BLaER1 (cell line): ENCODE measurements around the gene SEMG2.

ENCODE experiments used
- H3K27ac ChIP-seq: shearing (Covaris generic); formaldehyde crosslinking; 2 replicates; pipeline ENCODE4 v1.8.1; 2022
- H3K27me3 ChIP-seq: shearing (Covaris generic); formaldehyde crosslinking; 2 replicates; pipeline ENCODE4 v1.8.1; 2022
- H3K36me3 ChIP-seq: shearing (Covaris generic); formaldehyde crosslinking; 2 replicates; pipeline ENCODE4 v1.8.1; 2022
- H3K4me1 ChIP-seq: shearing (Covaris generic); formaldehyde crosslinking; 2 replicates; pipeline ENCODE4 v1.8.1; 2022
- H3K4me2 ChIP-seq: shearing (Covaris generic); formaldehyde crosslinking; 2 replicates; pipeline ENCODE4 v1.8.1; 2022
- H3K4me3 ChIP-seq: shearing (Covaris generic); formaldehyde crosslinking; 2 replicates; pipeline ENCODE4 v1.8.1; 2022
- H3K9ac ChIP-seq: shearing (Covaris generic); formaldehyde crosslinking; 2 replicates; pipeline ENCODE4 v1.8.1; 2022
- H3K9me3 ChIP-seq: shearing (Covaris generic); formaldehyde crosslinking; 2 replicates; pipeline ENCODE4 v1.8.1; 2022
- H4K20me1 ChIP-seq: shearing (Covaris generic); formaldehyde crosslinking; 2 replicates; pipeline ENCODE4 v1.8.1; 2022
- Cebpa-rat ChIP-seq: shearing (Covaris generic); IDR thresholded peaks from 2 replicates; pipeline ENCODE4 v1.8.1; 2022

Gene SEMG2

DNA sequence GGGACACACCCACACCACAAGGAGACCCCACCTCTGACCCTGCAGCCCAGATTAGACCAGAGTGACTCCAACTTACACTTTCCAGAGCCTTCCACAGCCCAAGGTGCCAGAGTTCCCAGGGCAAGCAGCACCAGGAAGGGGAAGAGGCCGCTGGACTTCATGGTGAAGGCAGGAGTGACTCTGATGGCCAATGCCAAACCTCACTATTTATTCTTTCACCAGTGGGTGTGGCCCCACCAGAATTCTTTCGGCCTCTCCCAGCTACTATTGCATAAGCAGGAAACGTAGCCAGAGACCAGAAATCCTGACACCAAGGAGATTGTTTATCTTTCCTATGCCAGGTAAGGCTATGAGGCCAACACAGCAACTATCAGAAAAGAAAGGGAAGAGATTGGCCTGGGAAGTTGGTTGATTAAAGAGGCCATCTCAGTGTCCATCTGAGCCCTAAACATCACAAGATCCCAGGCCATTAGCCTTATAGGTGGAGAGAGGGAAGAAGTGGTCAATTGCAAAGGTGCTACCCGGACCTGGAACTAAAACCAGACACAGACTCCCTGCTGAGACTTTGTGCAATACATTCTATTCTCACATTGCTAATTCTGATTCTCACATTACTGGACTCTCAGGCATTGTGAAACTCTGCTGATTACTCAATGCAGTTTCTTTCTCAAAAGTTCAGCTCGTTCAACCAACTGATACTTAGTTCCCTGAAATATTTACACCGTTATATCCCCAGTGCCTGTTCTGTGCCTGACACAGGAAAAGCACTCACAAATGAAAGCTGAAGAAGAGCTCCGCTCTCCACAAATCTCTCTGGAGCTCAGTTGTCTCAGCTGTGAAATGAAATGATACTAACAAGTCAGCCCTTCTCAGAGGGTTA is 33.5 kb downstream of the SEMG2 start, which contains the start of gene SLPI:
Gene SLPI, minus strand, starts transcription at position 182 of the 880 bp plus-strand sequence. Its CDS starts 21 bp downstream, at position 161.
- Histone ChIP-seq H3K36me3 (no peaks in the 10 kb centered on the region), H3K4me1 (no peaks in the 10 kb centered on the region), H3K27ac (no peak within 1 kb of the TSS), H3K27me3 (no peaks in the 10 kb centered on the region), H4K20me1 (no peaks in the 10 kb centered on the region), H3K4me3 (no peak within 1 kb of the TSS), H3K9ac (no peak within 1 kb of the TSS), H3K9me3 (no peaks in the 10 kb centered on the region), H3K4me2 (no peak within 1 kb of the TSS)
- no peak for TF ChIP-seq Cebpa-rat

DNA sequence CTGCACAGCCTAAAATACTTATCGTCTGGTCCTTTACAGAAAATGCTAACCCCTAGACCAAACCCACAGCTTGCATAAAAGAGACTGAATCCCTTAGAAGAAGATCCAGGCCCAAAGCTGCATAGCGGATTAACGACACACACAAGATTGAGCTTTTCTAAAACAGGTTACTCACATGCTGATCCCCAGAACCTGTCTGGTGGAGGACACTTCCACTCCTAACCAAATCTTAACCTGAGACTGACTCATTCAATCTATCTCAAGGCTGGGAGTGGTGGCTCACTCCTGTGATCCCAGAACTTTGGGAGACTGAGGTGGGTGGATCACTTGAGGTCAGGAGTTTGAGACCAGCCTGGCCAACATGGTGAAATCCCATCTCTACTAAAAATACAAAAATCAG is 36.0 kb downstream of the SEMG2 start:
- TF ChIP-seq Cebpa-rat = no peak
- no peaks in the 10 kb centered on the region for H3K27me3 ChIP-seq

DNA sequence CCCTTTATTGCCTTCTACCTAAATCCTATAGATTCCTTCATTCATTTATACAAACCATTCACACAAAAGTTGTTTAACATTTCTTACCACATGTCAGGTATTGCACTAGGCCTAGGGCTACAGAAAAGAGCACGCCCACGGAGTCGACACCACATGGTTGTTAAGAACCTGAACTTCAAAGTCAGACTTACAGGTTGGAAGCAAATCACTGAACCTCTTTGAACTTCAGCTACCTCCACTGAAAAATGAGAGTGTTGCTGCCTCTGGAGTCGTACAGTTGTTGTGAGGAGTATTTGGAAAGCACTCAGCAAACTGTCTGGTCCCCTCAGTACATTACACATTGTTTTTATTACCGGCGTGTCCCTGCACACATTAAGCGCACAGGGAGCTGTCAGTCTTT is 36.5 kb downstream of the SEMG2 start:
- H3K36me3 ChIP-seq = no peaks in the 10 kb centered on the region
- H3K4me3 ChIP-seq = no peak overlapping the region
- no peaks in the 10 kb centered on the region for H3K4me1 ChIP-seq
- no peaks in the 10 kb centered on the region for H3K9me3 ChIP-seq
- H3K27ac ChIP-seq = no peak overlapping the region
- TF ChIP-seq Cebpa-rat = no peak
- H3K27me3 ChIP-seq = no peaks in the 10 kb centered on the region
- H4K20me1 ChIP-seq = no peaks in the 10 kb centered on the region
- no peak overlapping the region for H3K4me2 ChIP-seq
- no peak overlapping the region for H3K9ac ChIP-seq

More for the DNA sequence above, 36.0 kb downstream of the SEMG2 start:
- H4K20me1 ChIP-seq = no peaks in the 10 kb centered on the region
- no peaks in the 10 kb centered on the region for H3K36me3 ChIP-seq
- H3K9me3 ChIP-seq = no peaks in the 10 kb centered on the region
- no peak overlapping the region for H3K9ac ChIP-seq
- H3K4me3 ChIP-seq = no peak overlapping the region
- no peaks in the 10 kb centered on the region for H3K4me1 ChIP-seq
- H3K27ac ChIP-seq = no peak overlapping the region
- no peak overlapping the region for H3K4me2 ChIP-seq

DNA sequence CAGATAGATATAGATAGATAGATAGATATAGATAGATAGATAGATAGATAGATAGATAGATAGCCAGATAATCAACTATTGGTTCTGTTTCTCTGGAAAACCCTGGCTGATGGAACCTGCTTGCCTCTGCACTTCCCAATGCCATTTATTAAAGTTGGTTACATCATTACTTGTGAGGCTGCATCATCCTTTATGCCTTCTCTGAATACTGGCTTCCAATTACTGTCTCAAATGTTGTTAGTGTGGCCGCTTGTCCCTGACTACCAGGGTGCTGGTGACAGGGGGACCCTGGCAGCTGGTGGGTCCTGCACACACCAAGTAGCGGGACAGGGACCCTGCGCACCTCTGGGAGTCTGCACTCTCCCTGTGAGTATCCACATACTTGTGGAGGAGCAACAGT is 37.1 kb downstream of the SEMG2 start:
- Histone ChIP-seq H4K20me1 (no peaks in the 10 kb centered on the region), H3K9ac (no peak overlapping the region), H3K36me3 (no peaks in the 10 kb centered on the region), H3K27ac (no peak overlapping the region), H3K4me2 (no peak overlapping the region), H3K27me3 (no peaks in the 10 kb centered on the region), H3K9me3 (no peaks in the 10 kb centered on the region), H3K4me1 (no peaks in the 10 kb centered on the region), H3K4me3 (no peak overlapping the region)
- no peak for TF ChIP-seq Cebpa-rat

DNA sequence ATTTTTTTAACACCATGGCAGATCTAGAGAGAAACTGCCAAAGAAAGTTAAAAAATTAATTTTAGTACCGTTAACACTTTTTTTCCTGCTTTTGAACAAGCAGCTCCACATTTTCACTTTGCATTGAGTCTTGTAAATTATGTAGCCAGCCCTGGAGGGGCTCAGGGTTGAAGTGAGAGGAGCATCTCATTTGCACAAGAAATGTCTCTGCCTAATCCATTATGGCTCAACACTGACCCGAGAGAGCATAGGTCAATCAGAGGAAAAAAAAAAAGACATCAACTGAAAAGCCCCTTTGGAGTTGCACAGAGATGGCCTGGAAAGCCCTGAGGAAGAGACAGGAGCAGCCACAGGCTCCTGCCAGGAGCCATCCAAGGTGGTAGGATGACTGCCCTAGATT is 37.5 kb downstream of the SEMG2 start:
- TF ChIP-seq Cebpa-rat = no peak
- no peaks in the 10 kb centered on the region for H3K4me1 ChIP-seq

DNA sequence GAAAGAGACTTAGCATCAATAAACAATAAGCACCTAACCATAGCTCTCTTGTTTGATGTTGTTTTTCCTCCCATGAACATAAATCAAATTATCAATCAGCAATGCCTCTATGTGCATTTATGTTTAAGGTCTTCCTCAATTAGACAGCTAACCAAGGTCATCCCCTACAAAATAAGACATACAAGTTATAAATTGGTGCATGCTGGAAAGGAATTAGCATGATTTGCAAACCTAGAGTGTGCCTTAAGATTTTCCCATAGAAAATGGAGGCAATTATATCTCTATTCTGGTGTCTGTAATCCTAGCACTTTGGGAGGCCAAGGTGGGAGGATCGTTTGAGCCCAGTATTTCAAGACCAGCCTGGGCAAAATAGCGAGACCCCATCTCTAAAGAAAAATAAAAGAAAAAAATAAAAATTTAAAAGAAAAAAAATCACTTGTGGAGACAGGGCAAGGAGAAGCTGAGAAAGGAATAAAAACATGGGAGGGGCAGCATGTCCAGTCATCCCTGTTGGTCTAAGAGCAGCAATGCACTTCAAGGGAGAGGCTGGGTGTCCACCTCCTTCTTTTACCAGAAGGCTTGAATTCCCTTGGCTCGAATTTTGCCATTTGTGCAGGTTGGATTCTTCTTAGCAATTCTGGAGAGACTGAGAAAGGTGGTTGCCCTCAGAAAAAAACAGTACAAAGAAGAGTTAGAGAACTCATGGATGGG is 42.5 kb downstream of the SEMG2 start:
- Histone ChIP-seq H3K4me2 (no peak overlapping the region), H3K9me3 (no peaks in the 10 kb centered on the region), H4K20me1 (no peaks in the 10 kb centered on the region), H3K27ac (no peak overlapping the region), H3K9ac (no peak overlapping the region), H3K4me3 (no peak overlapping the region), H3K4me1 (no peaks in the 10 kb centered on the region), H3K36me3 (no peaks in the 10 kb centered on the region), H3K27me3 (no peaks in the 10 kb centered on the region)
- no peak for TF ChIP-seq Cebpa-rat

More for the DNA sequence above, 37.5 kb downstream of the SEMG2 start:
- H3K4me2 ChIP-seq = no peak overlapping the region
- no peak overlapping the region for H3K27ac ChIP-seq
- no peaks in the 10 kb centered on the region for H4K20me1 ChIP-seq
- no peaks in the 10 kb centered on the region for H3K27me3 ChIP-seq
- H3K9me3 ChIP-seq = no peaks in the 10 kb centered on the region
- H3K9ac ChIP-seq = no peak overlapping the region
- no peaks in the 10 kb centered on the region for H3K36me3 ChIP-seq
- no peak overlapping the region for H3K4me3 ChIP-seq

DNA sequence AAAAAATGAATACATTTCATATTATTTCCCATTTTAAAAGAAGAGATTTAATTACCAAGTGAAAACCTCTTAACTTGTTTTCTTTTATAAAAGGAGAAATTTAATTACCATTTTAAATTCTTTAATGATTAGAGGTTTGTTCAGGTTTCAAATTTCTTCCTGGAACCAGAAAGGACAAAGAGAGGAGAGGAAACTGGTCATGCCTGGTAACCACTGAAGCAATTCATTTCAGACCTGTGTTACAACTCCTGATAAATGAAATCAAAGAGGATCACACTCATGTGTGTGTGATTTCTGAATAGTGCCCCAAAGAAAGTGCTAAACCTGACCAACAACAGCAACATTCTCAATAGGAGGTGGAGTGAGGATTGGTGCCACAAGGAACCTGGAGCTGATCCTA is 45.8 kb downstream of the SEMG2 start:
- Histone ChIP-seq H3K36me3 (no peaks in the 10 kb centered on the region), H3K4me3 (no peak overlapping the region), H3K4me2 (no peak overlapping the region), H4K20me1 (no peaks in the 10 kb centered on the region), H3K27ac (no peak overlapping the region), H3K9ac (no peak overlapping the region), H3K4me1 (no peaks in the 10 kb centered on the region), H3K27me3 (no peaks in the 10 kb centered on the region), H3K9me3 (no peaks in the 10 kb centered on the region)
- no peak for TF ChIP-seq Cebpa-rat

DNA sequence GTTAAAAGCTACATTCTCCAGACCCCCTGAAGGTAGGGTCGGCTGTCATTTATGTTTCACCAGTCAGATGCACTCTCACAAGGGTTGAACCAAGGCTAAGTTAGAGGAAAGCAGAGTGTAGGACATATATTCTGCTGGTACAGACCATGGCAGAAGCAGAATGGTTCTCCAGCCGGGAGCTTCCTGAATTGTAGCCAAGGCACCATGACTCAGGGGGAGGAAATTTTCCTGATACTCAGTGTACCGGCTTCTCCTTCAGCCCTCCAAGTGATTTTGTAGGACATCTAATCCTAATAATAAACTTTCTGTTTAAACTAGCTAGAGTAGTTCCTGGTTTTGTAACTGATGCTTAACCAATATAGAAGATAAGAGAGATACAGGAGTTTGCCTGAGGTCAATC is 47.4 kb downstream of the SEMG2 start:
- Histone ChIP-seq H3K36me3 (no peaks in the 10 kb centered on the region), H3K4me2 (no peak overlapping the region), H3K9ac (no peak overlapping the region), H3K27me3 (no peaks in the 10 kb centered on the region), H3K9me3 (no peaks in the 10 kb centered on the region), H3K27ac (no peak overlapping the region), H4K20me1 (no peaks in the 10 kb centered on the region), H3K4me3 (no peak overlapping the region), H3K4me1 (no peaks in the 10 kb centered on the region)
- no peak for TF ChIP-seq Cebpa-rat

DNA sequence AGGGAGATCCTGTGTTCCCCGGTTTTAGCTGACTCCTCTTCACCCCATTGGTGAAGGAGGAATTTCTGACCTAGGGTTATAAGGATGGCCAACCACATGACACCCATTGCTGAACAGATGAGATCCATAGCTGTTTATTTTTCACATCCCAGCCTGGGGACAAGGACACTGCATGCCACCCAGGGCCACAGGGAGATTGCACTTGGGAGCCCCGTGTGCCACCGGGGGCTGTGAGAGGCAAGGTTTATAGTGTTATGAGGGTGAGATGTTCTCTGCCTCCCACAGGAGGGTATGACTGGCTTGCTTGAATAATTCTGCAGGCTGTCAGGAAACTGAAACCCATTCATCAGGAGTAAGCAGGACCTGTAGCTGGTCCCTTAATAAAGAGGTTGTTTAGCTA is 47.9 kb downstream of the SEMG2 start:
- Histone ChIP-seq H3K4me3 (no peak overlapping the region), H3K9ac (no peak overlapping the region), H4K20me1 (no peaks in the 10 kb centered on the region), H3K27me3 (no peaks in the 10 kb centered on the region), H3K27ac (no peak overlapping the region), H3K9me3 (no peaks in the 10 kb centered on the region), H3K36me3 (no peaks in the 10 kb centered on the region), H3K4me2 (no peak overlapping the region), H3K4me1 (no peaks in the 10 kb centered on the region)
- no peak for TF ChIP-seq Cebpa-rat

DNA sequence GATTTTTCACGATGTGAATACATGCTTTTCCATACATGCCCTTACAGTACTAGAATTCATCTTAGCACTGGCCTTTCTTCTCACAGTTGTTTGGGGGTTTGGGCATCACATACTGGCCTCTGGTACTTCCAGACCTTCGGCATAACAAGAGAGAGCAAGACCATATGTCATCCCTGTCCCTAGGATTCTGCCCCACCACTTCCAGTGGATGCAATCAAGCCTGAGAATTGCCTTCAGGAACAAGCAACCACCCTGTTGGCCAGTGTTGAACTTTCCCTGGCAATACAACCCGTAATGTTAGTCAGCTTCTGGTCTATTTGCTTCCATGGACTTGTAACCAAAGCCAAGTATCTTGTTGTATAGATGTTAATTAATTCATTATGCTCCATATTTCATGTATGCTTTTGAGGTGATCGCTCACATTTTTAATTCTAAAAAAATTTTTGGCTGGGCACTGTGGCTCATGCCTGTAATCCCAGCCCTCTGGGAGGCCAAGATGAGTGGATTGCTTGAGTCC is 48.6 kb downstream of the SEMG2 start:
- H3K4me1 ChIP-seq = no peaks in the 10 kb centered on the region
- no peak overlapping the region for H3K27ac ChIP-seq
- no peak overlapping the region for H3K4me2 ChIP-seq
- H3K9me3 ChIP-seq = no peaks in the 10 kb centered on the region
- no peaks in the 10 kb centered on the region for H3K36me3 ChIP-seq
- H3K27me3 ChIP-seq = no peaks in the 10 kb centered on the region
- no peaks in the 10 kb centered on the region for H4K20me1 ChIP-seq
- TF ChIP-seq Cebpa-rat = no peak
- no peak overlapping the region for H3K4me3 ChIP-seq
- H3K9ac ChIP-seq = no peak overlapping the region
